HL-60 (cell line): ENCODE results near the gene SLC17A8.

Experiments
- DNase-seq, 2 experiments: peaks; one replicate each; pipeline ENCODE4 v3.0.0-alpha.2; 2010 to 2020; ENCODE audit warnings: low read depth in 1 of 2, low spot score in 1 of 2
- H3K27ac ChIP-seq: fragments of 250-450 bp; sonication (Bioruptor Pico); replicated peaks from 2 replicates; pipeline ENCODE4 v1.5.1; 2020; ENCODE audit warnings: mild to moderate bottlenecking, moderate library complexity
- H3K27me3 ChIP-seq: fragments of 250-450 bp; sonication (Bioruptor Pico); 2 replicates; pipeline ENCODE4 v1.5.1; 2021; ENCODE audit warnings: mild to moderate bottlenecking, moderate library complexity; ENCODE audit not compliant: insufficient read depth, poor library complexity, severe bottlenecking
- H3K4me3 ChIP-seq: replicated peaks from 2 replicates; pipeline ENCODE4 v1.5.1; 2011; ENCODE audit warnings: mild to moderate bottlenecking, control low read depth, low read length; ENCODE audit not compliant: insufficient read depth
- CTCF ChIP-seq: IDR thresholded peaks from one replicate; pipeline ENCODE4 v1.5.1; 2011; ENCODE audit warnings: low read length, control low read depth, inconsistent platforms; ENCODE audit not compliant: insufficient read depth
- GABPA ChIP-seq: IDR thresholded peaks from 2 replicates; pipeline ENCODE4 v1.6.1; 2012; ENCODE audit warnings: low read depth
- POLR2AphosphoS5 ChIP-seq: IDR thresholded peaks from 2 replicates; pipeline ENCODE4 v1.6.1; 2012; ENCODE audit warnings: low read depth
- REST ChIP-seq: IDR thresholded peaks from 2 replicates; pipeline ENCODE4 v1.6.1; 2012; ENCODE audit warnings: low read depth; ENCODE audit not compliant: insufficient replicate concordance
- SPI1 ChIP-seq: IDR thresholded peaks from 2 replicates; pipeline ENCODE4 v1.6.1; 2012; ENCODE audit warnings: low read depth, mild to moderate bottlenecking, borderline replicate concordance

Gene SLC17A8

GRCh38 chr12:100382338-100382737, 25.5 kb downstream of the SLC17A8 start:
- no peak overlapping the region for H3K27ac ChIP-seq
- TF ChIP-seq SPI1 (no peak), CTCF (no peak)
- H3K4me3 ChIP-seq, result no peak overlapping the region
- no peaks in the 10 kb centered on the region for H3K27me3 ChIP-seq
- no peak for DNase-seq

- no peak overlapping the region for H3K4me3 ChIP-seq
- DNase-seq, result no peak
- TF ChIP-seq POLR2AphosphoS5, result no peak
- no peak for TF ChIP-seq GABPA
- no peak for TF ChIP-seq CTCF
- TF ChIP-seq SPI1, result no peak
- TF ChIP-seq REST, result no peak
- H3K27me3 ChIP-seq, result no peaks in the 10 kb centered on the region
- H3K27ac ChIP-seq, result no peak overlapping the region
Observed at GRCh38 chr12:100383586-100384558, 27.0 kb downstream of the SLC17A8 start.

GRCh38 chr12:100384559-100384935, 27.7 kb downstream of the SLC17A8 start:
- no peak for DNase-seq
- Histone ChIP-seq H3K27me3 (no peaks in the 10 kb centered on the region), H3K4me3 (no peak overlapping the region), H3K27ac (no peak overlapping the region)
- TF ChIP-seq POLR2AphosphoS5 (no peak), SPI1 (no peak), GABPA (no peak), CTCF (no peak), REST (no peak)

- no peak overlapping the region for H3K27ac ChIP-seq
- TF ChIP-seq SPI1 (no peak), POLR2AphosphoS5 (no peak), GABPA (no peak), REST (no peak), CTCF (no peak)
- H3K27me3 ChIP-seq, result no peaks in the 10 kb centered on the region
- no peak for DNase-seq
- H3K4me3 ChIP-seq, result no peak overlapping the region
Observed at GRCh38 chr12:100388382-100388781, 31.5 kb downstream of the SLC17A8 start.
